Measurements from ENCODE around the gene MYLK4.

The MYLK4 gene

DNA sequence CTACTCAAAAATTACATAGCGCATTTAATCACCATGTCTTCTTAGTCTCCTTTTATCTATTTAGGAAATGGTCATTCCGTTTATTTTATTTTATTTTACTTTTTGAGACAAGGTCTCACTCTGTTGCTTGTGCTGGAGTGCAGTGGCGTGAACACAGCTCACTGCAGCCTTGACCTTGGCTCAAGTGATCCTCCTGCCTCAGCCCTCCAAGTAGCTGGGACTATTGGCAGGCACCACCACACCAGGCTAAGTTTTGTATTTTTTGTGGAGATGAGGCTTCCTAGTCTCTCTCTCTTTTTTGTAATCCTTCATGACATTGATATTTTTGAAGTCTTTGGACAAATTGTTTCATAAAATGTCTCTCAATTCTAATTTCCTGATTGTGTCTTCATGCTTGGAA, 4.7 kb upstream of the MYLK4 start:
- no peak for DNase-seq

DNA sequence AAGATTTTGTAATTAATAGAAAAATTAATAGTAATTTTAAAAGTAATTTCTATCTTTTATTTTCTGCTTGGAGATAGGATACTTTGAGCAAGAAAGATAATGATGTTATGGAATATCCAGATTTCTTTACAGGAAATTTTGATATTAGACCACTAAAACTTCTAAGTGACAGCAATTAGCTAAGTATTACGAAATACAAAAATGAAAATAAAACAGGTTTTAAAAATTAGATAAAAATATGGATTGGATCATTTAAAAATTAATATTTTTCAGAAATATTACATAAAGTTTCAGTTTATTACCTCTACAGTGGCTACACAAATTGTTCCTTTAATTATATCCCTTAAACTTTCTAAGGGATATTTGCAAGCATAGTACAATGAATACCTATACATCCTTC, 4.2 kb upstream of the MYLK4 start:
- no peak for DNase-seq

DNA sequence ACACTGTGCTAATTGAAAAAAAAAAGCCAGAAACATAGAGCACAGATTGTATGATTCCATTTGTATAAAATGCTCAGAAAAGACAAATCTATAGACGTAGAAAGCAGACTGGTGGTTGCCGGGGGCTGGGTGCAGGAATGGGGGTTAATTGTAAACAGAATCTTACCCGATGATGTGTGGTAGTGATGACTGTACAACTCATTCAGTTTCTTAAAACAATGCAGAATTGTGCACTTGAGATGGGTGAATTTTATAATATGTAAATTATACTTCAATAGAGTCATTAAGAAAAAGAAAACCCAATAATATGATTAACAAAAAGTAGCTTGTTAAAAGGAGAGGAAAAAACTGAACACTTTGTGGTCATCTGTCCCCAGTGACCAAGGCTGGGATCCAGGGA, 3.7 kb upstream of the MYLK4 start:
- no peak for DNase-seq

DNA sequence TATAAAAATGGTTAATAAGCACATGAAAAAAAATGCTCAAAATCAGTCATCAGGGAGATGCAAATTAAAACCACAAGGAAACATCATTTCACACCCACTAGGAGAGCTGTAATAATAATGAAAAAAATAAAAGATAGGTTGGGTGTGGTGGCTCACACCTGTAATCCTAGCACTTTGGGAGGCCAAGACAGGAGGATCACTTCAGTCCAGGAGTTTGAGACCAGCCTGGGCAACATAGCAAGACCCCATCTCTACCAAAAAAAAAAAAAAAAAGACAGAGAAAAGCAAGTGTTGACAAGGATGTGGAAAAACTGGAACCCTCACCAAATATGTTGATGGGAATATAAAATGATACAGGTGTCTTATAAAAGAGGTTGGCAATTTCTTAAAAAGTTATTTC, 3.0 kb upstream of the MYLK4 start:
- DNase-seq, result no peak

DNA sequence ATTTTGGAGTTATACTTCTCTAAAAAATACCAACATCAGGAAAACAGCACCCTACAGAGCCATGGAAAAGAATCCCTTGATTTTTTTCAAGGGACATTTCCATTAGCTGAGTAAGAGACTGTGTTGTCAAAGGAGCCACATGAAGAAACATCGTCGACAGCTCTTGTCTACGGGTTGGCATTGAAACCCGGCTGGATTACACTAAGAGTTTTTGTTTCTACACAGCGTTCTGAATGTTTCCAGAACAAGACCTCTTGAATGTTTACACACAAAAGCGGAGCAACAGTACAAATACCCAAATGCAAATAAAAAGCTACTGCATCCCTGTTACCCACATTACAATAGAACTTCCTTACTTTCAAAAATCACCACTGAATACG, 2.4 kb upstream of the MYLK4 start:
- DNase-seq, result no peak

DNA sequence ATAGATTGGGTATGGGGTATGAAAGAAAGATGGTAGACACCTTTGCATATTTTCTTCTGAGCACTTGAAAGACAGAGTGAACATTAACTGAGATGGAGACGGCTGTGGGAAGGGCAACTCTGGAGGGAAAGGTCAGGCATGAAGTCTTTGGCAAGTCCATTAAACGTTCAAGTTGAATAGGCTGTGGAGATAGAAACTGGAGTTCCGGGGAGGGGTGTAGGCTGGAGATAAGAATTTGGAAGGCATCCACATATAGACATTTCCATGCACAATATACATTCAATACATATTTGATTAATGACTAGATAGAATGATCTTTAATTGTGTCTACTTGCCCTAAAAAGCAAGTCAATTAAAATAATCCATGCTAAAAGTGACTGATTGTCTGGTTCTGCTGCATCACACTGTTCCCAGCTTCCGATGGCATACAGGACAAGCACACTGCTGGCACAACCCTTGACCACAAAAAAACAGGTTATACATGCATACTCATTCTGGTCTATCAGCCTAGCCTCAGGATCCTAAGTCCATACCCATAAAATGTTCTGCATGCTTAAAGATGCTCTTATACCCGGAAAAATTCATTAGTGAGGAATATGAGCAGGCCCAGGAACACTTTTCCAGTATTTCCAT, 1.9 kb upstream of the MYLK4 start:
- no peak for DNase-seq

DNA sequence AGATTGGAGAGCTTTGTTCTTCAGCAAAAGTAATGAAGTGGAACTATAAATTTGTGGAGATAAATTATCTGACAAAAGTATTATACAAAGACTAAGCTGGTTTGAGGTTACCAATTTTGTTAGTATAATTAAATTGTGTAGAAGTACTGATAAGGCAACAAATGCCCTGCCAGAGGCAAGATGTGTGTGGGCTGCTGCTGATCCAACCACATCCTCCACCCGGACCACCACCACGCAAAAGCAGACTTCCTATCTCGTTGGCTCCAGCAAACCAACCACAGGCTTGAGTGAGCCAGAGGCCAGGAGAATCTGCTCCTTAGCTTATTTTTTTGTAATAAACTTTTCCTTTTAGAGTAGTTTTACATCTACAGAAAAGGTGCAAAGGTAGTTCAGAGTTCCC, 1.1 kb upstream of the MYLK4 start:
- DNase-seq, result no peak

DNA sequence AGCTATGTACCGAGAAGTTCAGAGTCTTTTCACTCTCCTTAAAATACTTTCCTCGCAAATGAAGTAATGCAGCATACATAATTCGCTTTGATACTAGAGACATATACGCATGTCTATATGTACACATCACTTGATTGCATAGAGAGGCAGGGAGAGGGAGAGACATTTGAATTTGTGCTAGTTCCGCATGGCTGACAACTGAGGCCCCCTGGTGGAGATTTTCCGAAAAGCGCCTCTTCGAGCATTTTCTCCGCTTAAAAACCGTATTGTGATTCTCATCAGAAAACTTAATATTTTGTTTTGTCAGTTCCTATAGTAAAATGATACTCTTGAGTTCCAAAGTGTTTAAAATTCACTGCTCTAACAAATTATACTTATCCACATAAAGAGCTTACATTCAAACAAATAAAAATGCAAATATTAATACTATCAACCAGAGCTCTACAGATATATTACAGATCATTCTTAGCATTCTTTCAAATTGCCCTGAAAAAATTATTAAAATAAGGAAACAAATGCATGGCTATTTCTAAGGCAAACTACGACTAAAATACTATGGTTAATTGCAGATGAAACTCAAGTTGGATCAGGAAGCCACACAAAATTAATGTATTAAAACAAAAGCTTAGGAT, 637 bp downstream of the MYLK4 start:
- DNase-seq, result peak; percentile 27

DNA sequence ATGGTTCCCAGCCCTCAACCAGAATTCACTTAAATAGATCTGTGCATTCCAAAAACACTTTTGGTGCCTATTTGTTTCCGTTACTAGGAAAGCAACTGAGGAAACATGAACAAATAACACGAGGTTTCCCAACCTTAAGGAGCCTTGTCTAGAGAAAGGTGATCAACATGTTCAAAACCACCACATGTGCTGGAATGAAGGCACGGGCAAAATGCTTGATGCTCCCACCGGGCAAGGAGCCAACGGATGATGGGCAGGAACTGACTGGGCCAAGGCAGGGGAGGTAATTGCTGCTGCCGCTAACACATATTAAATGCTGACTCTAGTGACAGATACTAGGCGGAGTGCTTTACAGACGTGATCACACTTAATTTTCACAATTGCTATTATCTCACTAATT, 2.5 kb downstream of the MYLK4 start:
- no peak for DNase-seq

DNA sequence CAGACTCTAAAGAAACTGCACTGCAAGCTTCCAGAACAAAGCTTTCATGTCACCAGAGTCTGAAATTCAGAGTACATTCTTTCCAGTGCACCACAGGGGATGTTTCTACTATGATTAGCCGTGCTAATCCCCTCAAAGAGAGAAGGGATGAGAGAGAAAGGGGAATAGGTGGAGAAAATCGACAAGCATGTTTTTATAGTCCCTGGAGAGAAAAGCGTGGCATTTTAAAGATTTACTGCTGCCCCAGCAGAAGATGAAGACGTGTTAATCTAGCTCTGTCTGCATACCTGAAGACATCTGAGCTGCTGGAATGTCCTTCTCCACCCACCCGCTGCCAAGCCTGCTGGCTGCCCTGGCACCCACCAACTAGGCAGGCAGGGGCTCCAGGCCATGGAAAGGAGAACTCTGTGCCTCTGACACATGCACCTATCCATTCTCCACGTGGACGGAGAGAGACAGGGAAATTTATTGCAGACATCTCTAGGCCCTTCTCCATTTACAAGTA, 4.1 kb downstream of the MYLK4 start:
- DNase-seq, result no peak

DNA sequence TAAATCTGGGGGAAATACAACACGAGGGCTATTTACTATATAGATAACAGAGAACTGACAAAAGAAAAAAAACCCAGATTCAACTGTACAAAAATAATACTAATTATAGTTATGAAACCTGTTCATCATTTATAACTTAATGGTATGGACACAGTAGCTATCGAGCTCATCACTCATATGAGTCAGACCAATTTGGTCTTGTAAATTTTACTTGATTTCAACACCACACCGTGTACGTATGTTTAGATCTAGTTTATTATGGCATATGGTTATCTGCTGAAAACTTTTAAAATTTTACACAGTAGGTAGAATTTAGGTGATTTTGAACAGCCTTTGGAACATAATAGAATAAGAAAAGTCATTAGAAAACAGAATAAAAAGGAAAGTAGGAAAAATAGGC, 5.5 kb downstream of the MYLK4 start:
- DNase-seq, result no peak

DNA sequence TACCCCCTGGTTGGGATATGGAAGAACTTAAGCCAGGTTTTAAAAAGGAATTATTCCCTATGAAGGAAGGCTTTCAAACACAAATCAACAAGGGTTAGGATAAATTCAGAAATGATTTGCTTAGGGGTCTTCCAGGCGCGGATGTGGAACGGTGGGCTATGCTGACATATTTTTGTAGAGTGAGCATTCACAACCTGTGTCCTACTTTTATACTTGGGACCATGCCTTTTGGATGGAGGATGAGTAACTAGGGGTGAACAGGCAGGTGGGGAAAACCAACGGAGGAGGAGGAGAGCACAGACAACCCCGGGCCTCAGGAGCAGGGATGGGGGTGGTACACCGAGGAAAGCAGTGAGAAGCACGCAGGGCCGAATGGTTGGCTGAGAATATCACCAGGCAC, 5.9 kb downstream of the MYLK4 start:
- DNase-seq, result no peak

DNA sequence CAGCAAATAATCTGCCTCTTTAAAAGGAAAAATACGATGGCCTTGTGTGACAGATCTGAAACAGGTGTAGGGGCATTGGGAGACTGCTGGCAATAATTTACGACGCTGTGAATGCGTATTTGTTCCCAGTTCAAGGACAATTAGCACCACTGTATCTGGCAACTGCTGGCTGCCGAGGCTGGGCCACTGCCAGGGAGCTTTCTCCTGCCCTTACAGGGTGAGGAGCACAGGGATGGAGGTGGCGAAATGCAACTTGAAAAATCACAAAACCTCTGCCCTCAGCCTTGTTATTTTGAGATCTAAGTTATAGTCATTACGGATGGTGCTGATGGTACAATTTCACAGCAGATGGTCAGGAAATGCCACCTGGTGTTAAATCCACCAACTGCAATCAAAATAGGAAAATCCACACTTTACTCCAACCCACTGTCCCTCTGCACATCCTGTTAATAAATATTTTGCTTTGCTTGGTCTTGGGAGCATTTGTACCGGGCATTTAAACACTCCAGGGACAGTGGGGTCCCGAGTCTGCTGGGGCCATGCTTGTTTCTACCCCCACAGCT, 6.4 kb downstream of the MYLK4 start:
- peak; percentile 11 for DNase-seq

DNA sequence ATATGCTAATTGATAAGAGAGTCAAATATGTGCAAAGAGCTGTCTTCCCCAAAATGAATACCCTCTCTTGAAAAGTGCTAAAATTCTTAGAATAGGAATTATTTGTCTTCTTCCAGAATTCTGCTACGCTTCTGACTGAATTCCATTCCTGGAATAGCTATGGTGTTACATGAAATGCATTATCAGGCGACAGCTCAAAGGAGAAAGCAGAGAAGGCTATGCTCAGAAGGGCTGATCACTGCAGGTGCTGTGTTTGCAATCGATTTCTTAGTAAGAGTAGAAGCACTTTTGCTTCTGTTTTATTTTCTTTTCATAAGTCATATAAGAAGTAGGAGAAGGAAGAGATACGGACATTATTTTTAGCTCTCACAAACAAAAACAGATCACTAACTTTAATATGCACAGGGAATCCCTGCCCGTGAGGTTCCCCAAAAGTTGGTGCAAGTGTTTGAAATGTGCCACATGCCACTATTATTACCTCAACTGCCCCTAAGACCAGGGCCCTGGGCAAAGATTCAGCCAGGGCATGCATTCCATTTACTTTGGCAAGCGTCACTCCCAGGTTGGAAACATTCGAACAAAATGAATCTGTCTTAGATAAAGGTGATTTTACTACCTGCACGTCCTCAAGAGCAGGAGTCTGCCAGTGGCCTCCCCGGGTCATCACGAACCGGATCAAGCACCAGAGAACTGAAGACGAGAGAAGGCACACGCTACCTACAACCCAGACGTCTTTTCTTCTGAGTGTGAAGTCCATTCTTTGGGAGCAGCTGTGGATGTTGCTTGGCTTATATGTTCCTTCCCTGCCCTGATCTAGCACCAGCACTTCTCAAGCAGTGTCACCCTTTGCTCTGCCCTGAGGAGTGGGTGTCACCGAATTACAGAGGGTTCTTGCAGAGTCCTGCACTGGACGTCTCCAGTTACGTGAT, 7.2 kb downstream of the MYLK4 start:
- no peak for DNase-seq

DNA sequence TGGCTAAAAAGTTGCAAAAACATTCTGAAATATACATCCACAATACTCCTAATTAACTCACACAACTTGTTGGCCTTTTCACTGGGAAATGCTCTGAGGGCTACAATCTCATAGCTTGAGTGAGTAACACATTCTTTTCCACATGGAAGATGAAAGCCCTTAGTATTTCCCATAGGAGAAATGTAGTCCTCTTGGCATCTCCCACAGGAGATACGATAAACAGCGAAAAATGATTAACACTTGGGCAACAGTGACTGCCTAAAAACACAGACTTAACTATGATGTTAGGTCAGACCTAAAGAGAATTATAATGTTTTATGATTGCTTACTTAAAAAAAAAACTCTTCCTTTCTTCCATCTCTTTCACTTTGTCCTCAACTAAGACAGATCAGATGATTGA, 9.0 kb downstream of the MYLK4 start:
- peak; percentile 57 for DNase-seq

DNA sequence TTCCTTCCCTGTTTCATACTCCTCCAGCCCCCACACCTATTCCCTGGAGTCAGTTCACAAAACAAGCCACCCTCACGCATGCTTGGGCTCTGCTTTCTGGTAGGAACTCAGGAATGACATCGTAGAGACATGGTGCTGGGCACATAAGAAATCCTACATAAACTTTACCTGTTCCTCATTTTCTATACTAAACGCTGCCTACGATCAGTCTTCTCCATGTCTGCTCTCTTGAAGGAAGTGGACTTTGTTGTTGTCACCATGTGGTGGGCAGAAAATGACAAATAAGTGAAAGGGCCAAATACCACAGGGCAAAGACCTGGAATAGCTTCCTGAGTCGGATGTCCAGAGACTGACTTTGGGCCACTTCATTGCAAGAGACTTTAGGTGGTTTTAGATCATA, 10.1 kb downstream of the MYLK4 start:
- DNase-seq, result no peak

DNA sequence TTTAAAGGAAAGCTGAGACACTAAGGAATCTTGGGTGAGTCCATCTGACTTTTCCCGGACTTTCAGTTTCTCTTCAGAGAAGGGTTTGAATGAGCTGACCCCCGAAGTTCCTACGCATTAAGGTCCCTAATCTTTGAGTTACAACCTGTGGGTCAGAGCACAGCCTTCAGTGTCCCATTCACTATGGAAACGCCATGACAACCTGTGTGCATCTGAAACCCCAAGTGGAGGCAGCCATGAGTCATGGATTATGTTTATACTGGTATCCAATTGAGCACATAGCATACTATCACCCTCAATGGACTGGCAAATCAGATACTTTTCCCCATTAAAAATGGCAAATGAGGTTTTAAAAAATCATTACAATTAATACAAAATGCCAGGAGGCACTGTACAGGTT, 11.4 kb downstream of the MYLK4 start:
- DNase-seq, result peak; percentile 51

DNA sequence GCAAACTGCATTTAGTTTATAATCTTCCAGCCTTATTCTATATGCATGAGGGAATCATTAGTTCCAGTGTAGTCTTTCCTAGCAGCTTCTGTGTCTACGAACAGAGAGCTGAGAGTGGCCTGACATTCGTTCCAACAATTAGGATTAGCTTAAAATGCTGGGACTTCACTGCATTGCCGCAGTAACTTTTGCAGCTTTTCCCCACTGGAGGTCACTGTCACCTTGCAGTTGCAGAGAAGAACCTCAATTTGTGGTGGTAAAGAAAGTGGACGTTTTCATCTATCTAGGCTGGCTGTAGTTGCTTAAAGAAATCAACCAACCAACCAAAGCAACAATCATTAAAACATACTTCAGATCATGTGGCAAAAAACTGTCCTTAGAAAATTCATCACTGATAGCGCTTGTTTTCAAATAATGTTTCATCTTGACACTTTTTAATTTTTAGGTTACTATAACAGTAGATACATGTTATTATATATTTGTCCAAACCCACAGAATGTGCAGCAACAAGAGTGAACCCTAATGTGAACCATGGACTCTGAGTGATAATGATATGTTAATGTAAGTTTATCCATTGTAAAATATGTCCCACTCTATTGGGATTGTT, 12.2 kb downstream of the MYLK4 start:
- peak; percentile 58 for DNase-seq

DNA sequence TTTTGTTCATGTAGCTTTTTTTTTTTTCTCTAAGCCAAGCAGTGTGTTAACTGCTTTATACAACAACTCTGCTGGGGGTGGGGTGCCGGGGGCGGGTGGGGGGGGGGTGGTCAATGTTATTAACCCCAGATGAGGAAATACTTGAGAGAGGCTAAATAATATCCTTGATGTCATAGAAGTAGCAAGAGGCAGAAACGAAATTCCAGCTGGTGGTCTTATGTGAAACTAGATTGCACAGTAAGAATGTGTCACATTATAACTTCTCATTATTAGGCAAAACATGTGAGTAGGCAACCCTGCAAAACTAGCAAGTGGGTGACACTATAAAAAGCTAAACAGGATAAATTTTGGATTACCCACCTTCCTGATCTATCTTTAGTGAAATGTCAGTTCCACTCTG, 12.8 kb downstream of the MYLK4 start:
- DNase-seq, result no peak

DNA sequence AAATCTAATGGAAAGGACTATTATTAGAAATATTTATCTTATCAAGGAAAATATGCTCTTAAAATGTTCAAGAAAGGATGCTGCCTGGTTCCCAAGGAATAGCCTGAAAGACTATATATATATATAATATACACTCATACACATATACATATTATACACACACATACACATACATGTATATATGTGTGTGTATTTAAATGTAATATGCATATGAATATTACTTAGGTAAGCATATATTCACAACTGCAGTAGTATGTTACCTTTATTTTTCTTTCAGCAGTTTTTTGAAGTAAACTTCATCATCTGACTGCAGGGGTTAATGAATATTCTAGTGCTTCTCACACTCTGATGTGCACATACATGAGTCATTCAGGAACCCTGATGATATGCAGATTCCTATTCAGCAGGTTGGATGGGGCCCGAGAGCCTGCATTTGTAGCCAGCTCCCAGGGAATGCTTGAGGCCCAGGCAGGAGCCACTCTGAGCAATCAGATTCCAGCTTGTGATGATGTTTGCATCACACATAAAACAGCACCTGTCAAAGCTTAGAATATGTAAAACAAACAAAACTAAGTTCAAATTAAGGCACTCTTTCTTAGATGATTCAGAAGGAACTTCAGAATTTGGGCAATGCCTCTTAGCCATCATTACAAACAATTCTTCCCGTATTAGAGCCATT, 16.1 kb downstream of the MYLK4 start:
- DNase-seq, result no peak

DNA sequence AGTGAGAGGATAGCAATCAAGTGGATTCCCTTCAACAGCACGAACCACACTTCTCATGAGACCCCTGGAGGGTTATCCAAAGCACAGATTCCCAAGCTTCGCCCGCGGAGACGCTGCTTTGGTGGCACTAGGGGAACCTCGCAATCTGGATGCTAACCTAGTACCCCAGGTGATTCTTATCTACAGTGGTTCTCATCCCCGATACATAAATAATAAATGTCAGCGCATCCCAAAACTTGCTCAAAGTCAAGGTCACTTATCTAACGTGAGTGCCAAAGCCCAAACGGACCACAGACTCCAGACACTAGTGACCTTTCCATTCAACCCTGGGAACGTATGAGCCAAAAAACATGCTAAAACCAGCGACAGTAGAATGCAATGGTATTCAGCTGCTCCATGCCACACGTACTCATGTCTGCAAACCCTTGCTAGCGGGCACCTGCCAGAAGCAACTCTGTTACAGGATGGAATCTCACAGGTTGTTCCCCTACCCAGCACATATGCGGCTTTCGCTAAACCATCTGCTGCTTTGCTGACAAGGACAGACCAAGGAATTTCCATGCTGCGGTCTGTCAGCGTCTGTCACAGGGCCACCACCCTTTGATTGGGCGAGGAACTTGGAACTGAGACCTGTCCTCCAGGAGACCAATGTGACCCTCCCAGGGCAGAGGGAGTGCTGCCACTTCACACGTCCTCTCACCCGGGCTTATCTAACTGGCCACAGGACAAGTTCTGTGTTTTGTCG, 16.8 kb downstream of the MYLK4 start:
- no peak for DNase-seq

DNA sequence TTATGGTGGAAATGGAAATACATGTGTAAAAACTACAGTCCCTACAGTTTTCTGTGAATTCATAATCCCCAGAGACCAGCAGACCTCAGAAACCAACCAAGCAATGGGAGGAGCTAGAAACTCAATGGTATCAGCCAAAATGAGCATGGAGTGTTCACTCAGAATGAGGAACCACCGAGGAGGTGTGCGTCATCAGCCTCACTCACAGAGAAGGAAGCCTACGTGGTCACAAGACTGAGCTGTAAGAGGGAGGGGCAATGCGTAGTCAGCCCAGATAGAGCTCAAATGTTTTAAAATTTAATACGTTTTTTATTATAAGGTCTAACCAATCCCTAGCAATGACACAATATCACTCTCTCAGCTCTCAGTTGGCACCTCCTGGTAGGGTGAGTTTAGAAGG, 17.4 kb downstream of the MYLK4 start:
- no peak for DNase-seq

Measured in kidney glomerular epithelial cell (primary cell).